Measurements from ENCODE around the gene ACAA1. TPM values are rescaled to one million over a fixed set of nuclear protein-coding genes. Genes with fewer than 3 reads are reported as not detected.

The ACAA1 gene
- total and polyA plus RNA-seq, 9 of the 15 experiments (the other 6 are each of a cell fraction or from before 2014, with no cell fraction given): 4.0 to 88.9 (median 57.2) TPM

GRCh38 chr3:38164952-38165721, 28.2 kb upstream of the ACAA1 start, which contains the start of gene OXSR1 (continued):
- TF ChIP-seq NR4A1 (CRISPR knock-in tag; IDR thresholded peaks at IDR 0.05) (no peak), NR4A1 (tag; IDR thresholded peaks at IDR 0.05) (no peak), ZFPM2 (CRISPR knock-in tag; IDR thresholded peaks at IDR 0.05) (no peak), GABPB1 (CRISPR knock-in tag; IDR thresholded peaks at IDR 0.05) (peak; percentile 99), ZNF830 (CRISPR knock-in tag; IDR thresholded peaks at IDR 0.05) (no peak), ETV5 (CRISPR knock-in tag; IDR thresholded peaks at IDR 0.05; ENCODE audit: low read depth) (peak; percentile 58), ILF3 (IDR thresholded peaks at IDR 0.05; ENCODE audit: borderline replicate concordance) (no peak), TBP (optimal IDR thresholded peaks at IDR 0.05; ENCODE audit: low read depth, low read length) (peak; percentile 27), BMI1 (IDR thresholded peaks at IDR 0.05; ENCODE audit: low read length) (no peak), HBP1 (CRISPR knock-in tag; IDR thresholded peaks at IDR 0.05) (no peak; the same call in 1 of the 2 replicates), ESRRA (IDR thresholded peaks at IDR 0.05; ENCODE audit: borderline replicate concordance, low read depth) (peak; percentile 89)
- TF ChIP-seq, protein P1, sequence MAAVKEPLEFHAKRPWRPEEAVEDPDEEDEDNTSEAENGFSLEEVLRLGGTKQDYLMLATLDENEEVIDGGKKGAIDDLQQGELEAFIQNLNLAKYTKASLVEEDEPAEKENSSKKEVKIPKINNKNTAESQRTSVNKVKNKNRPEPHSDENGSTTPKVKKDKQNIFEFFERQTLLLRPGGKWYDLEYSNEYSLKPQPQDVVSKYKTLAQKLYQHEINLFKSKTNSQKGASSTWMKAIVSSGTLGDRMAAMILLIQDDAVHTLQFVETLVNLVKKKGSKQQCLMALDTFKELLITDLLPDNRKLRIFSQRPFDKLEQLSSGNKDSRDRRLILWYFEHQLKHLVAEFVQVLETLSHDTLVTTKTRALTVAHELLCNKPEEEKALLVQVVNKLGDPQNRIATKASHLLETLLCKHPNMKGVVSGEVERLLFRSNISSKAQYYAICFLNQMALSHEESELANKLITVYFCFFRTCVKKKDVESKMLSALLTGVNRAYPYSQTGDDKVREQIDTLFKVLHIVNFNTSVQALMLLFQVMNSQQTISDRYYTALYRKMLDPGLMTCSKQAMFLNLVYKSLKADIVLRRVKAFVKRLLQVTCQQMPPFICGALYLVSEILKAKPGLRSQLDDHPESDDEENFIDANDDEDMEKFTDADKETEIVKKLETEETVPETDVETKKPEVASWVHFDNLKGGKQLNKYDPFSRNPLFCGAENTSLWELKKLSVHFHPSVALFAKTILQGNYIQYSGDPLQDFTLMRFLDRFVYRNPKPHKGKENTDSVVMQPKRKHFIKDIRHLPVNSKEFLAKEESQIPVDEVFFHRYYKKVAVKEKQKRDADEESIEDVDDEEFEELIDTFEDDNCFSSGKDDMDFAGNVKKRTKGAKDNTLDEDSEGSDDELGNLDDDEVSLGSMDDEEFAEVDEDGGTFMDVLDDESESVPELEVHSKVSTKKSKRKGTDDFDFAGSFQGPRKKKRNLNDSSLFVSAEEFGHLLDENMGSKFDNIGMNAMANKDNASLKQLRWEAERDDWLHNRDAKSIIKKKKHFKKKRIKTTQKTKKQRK (IDR thresholded peaks at IDR 0.05; ENCODE audit: borderline replicate concordance, low read depth, low read length): peak; percentile 57; the same call in 1 of the 2 replicates
- TF ChIP-seq, protein P2, sequence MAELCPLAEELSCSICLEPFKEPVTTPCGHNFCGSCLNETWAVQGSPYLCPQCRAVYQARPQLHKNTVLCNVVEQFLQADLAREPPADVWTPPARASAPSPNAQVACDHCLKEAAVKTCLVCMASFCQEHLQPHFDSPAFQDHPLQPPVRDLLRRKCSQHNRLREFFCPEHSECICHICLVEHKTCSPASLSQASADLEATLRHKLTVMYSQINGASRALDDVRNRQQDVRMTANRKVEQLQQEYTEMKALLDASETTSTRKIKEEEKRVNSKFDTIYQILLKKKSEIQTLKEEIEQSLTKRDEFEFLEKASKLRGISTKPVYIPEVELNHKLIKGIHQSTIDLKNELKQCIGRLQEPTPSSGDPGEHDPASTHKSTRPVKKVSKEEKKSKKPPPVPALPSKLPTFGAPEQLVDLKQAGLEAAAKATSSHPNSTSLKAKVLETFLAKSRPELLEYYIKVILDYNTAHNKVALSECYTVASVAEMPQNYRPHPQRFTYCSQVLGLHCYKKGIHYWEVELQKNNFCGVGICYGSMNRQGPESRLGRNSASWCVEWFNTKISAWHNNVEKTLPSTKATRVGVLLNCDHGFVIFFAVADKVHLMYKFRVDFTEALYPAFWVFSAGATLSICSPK (IDR thresholded peaks at IDR 0.05; ENCODE audit: borderline replicate concordance): no peak
- TF ChIP-seq, protein P3, sequence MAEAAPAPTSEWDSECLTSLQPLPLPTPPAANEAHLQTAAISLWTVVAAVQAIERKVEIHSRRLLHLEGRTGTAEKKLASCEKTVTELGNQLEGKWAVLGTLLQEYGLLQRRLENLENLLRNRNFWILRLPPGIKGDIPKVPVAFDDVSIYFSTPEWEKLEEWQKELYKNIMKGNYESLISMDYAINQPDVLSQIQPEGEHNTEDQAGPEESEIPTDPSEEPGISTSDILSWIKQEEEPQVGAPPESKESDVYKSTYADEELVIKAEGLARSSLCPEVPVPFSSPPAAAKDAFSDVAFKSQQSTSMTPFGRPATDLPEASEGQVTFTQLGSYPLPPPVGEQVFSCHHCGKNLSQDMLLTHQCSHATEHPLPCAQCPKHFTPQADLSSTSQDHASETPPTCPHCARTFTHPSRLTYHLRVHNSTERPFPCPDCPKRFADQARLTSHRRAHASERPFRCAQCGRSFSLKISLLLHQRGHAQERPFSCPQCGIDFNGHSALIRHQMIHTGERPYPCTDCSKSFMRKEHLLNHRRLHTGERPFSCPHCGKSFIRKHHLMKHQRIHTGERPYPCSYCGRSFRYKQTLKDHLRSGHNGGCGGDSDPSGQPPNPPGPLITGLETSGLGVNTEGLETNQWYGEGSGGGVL (CRISPR knock-in tag; IDR thresholded peaks at IDR 0.05): no peak

All from K562 (cell line).